ENCODE measurements around the gene NFYB.
"Not testable (repeated sequence)": the region's sequence is repeated elsewhere in the genome, so short reads cannot be mapped to it uniquely, and the experiment has no call there.

The NFYB gene

DNA sequence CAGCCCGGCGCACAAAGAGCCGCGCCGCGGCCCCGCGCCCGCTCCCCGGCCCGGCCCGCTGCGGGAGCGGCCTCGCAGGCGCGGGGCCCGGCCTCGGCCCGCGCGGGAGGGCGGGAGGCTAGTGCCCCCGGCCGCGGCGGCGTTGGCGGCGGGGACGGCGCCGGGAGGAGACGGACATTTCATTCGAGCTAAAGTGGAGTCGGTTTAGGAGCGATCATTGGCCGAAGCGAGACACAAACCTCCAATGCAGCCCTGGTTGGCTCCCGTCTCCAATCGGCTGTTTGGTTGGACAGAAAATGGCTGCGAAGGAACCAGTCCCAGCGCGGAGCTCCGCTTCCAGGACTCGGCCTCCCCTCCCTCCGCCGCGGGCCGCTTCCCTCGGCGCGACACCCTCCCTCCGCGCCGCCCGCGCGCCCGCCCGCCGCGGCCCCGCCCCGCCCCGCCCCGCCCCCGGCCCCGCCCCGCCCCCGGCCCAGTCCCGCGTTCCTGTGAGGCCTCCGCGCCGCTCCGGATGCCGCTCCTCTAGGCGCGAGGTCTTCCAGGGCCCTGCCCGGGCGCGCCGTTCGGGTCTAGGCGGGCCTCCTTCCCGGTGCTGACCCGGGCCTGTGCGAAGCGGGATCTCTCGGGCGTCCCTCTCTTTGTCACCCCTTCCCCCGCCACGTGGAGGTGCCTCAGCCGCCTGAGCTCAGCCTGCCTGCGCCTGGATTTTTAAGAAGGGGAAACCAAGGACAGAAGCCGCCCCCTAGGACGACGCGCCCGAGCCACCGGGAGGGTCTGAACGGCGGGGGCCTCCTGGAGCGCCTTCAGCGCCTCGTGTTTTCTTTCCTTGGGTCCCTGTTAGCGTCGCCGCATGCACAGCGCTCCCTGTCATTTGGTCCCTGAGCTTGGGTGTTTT lies at the start of gene NFYB:
Gene NFYB, minus strand, starts transcription at position 309 of the 895 bp plus-strand sequence. CDS start 2,757 bp downstream, outside the sequence.
- DNase-seq, result peak; percentile 86

- no peak for DNase-seq
These were observed 49.6 kb upstream of the NFYB start for GRCh38 chr12:104187446-104188155.

GRCh38 chr12:104183443-104183842 lies 45.4 kb upstream of the NFYB start:
- no peak for DNase-seq

DNA sequence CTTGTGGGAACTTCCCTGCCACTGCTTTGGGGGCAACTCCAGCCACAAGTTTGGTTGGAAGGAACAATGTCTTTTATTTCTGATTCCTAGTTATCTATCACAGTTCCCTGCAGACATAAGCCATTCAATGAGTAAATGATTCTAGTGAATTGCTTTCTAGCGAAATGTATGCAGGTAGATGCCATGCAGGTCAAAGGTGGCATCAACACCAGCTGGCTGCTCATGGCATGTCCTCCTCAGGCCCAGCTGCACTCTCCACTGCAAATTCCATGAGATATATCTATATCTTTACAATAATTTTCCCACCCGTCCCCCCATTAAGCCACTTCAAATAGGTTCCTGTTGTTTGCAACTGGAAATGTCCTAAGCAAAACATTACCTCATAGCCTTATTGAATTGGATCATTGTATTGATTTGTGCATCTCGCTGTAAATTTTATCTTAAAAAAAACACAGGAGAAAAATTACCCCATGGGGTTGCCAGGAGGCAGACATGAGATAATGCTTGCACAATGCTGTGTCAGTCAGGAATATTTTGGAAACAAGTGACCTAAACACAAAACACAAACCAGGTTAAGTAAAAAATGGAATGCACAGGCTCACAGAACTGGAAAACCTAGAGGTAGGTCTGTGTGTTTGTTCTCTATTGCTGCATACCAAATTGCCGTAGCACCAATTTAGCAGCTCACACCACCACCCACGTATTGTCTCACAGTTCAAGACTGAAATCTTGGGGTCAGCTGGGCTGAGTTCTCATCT lies 44.8 kb upstream of the NFYB start:
- DNase-seq, result no peak

DNA sequence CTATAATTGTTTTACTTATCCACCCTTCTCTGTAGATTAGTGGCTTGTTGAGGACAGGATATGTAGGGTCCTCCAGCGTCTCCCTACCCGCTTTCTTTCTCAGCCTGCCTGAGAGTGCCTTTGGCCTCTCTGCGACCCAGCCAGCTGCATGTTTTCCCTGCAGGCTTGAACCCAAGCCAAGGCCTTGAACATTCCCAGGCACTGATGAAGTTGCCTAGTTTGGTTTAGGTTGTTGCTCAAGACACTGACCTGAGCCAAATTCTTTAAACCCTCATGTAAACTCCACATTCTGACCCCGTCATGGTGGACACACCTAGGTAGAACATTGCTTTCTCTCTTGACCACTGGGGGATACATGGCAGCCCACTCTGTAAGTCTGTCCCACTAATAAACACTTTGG lies 44.1 kb upstream of the NFYB start:
- no peak for DNase-seq

DNA sequence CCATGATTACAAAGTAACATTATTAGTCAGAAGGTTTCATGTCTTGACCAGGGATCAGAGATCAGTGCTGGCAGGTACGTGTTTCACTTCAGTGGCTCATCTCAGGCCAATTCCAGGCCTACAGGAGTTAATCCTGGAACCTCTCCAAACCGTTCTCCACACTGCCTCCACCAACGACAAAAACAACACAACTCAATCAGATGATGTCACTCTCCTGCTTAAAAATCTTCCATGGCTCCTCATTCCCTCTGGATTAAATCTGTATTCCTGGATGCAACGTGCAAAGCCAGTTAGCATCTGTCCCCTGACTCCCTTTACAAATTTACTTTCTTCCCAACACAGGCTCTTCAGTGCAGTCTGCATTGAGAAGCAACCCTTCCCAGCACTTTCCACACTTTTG lies 43.3 kb upstream of the NFYB start:
- DNase-seq, result no peak

GRCh38 chr12:104180374-104180773 lies 42.4 kb upstream of the NFYB start:
- DNase-seq, result no peak

- DNase-seq, result no peak
These were observed 39.9 kb upstream of the NFYB start for GRCh38 chr12:104177663-104178501.

DNA sequence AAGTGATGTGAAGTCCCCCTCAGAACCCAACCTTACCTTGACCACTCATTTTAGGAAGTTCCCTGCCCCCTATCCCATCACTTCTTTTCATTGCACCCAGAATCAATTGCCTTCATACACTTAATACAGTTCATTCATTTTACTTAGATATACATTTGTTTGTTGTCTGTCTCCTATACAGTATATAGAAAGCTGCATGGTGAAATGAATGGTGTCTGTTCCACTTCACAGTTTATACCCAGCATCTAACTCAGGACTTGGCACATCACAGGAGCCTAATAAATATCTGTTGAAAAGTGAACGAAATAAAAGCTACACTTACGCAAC lies 39.3 kb upstream of the NFYB start:
- DNase-seq, result no peak

DNA sequence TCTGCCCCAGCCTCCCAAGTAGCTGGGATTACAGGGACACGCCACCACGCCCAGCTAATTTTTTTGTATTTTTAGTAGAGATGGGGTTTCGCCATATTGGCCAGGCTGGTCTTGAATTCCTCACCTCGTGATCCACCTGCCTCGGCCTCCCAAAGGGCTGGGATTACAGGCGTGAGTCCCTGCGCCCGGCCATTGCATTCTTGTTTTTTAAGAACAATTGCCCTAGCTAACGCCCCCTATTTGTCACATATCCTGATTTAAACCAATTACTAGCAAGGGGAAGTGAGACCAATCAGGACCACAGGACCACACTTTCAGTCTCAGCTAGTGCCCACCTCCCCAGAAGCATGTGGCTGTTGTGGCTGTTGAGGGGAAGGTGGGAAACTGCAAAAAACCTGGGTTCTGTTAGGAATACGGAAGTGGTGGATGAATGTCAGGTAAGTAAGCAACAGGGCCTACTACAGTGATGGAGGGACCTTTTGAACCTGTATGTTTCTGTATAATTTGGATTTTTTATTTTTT lies 37.8 kb upstream of the NFYB start:
- DNase-seq, result no peak

- DNase-seq, result not testable (repeated sequence)
These were observed 35.8 kb upstream of the NFYB start for GRCh38 chr12:104173804-104174203.

DNA sequence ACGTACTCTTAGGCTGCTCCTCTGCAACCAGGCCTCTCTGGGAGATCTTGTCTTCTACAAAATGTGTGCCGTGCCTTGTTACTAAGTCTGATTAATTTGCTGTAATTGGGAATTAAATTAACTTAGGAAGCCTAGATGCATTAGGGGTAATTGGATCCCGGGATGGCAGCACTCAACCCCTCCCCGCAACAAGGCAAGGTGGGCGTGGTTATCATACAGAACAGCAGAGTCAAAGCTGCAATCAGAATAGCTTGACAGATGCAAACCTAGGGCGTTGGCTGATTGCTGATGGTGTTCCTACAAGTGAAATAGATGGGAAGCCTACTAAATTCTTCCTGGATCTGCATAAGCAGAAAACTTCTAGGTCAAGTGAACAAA lies 34.5 kb upstream of the NFYB start:
- no peak for DNase-seq

DNA sequence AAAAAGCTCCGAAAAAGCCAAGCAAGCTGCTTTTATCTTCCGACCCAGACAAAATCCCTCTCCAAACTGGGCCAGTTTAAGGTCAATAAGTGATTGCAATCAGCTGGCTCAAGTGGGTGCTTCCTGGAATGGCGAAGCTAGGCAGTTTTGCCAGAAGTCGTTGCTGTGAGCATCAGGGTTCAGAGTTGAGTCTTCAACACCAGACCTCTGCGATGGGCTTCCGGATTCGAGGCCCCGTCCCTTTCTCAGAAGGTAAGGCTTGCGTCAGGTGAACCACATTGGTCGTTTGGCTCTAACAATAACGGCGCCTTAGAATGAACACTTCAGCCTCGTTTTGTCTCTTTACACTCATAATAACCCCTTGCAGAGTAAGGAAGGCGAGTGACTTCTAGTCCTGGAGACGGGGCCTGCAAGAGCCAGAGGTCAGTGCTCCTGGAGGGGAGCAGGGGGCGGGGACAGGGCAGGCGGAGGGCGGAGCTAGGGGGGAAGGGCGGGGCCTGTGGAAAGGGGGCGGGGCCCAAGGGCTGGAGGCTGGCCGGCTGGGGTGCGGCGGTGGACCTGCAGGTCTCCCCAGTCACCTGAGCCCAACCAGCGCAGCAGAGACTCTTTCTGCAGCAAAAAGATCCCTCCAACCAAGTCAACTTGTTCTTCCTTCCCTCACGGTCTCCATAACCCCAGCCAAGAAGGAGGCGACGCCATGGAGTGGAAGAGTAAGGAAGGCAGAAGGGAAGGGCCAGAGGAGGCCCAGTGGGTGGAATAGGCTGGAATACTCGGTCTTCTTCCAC lies 34.0 kb upstream of the NFYB start:
- no peak for DNase-seq

- no peak for DNase-seq
These were observed 30.6 kb upstream of the NFYB start for GRCh38 chr12:104168596-104168995.

DNA sequence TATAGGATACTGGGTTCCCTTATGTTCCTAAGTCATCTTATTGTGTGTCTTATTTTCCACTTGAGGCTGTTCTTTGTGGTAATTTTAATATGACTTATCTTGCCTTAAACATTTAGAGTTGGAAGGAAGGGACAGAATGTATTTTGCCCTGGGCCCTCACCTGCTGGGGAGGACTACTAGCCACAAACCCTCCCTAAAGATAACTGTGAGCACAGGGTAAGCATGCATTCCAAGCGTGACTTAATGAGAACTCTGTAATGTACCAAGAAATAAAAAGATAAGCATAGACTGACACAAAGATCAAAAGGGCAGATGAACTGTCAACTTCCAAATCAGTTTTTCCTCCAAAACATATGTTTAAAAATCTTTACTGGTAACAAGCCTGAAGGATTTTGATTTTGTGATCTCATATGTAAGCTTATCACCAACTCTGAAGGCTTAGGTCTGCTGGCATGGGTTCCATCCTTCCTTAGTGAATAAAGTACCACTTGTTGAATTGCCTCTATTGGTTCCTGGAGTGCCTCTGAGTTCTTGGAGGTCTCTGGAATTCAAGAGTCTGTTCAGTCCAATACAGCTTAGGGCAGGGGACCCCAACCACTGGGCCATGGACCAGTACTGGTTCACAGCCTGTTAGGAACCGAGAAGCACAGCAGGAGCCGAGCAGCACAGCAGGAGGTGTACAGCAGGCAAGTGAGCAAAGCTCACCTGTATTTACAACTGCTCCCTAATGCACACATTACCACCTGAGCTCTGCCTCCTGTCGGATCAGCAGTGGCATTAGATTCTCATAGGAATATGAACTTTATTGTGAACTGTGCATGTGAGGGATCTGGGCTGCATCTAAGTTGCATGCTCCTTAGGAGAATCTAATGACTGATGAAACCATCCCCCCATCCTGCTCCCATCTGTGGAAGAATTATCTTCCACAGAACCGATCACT lies 29.8 kb upstream of the NFYB start:
- no peak for DNase-seq

DNA sequence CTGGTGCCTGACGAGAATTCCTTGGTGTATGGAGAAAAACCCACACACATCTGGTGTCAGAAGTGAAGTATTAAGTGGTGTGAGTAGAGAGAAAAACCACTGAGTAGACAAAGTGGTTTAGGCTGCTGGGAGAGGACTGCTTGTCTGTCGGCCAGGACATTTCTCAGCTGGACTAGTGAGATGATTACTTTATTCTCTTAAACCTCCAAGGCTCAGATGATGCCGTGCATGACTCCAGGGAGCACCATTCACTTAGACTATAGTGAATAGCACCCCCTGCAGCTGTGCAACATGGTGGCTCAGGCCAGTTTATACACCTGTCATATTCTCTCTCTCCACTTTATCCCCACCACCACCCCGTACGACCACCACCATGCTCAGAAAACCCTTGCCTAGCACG lies 28.5 kb upstream of the NFYB start:
- no peak for DNase-seq

DNA sequence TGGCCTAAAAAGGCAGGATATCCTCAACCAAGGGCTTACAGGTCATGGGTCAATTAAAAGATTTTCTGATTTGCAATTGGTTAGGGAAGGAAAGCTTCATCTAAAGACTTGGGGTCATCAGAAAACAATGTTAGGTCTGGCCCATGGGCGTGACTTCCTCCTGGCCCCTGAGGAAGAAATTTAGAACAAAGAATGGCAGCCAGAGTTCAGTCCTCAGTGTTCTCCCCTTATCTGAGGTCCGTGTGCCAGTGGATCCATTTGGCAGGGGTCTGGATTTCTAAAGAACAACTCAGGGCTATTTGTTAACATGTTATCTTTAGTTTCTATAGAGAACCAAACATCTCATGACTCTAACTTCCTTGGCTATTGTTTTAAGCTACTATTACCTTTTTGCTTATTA lies 27.8 kb upstream of the NFYB start:
- DNase-seq, result no peak

DNA sequence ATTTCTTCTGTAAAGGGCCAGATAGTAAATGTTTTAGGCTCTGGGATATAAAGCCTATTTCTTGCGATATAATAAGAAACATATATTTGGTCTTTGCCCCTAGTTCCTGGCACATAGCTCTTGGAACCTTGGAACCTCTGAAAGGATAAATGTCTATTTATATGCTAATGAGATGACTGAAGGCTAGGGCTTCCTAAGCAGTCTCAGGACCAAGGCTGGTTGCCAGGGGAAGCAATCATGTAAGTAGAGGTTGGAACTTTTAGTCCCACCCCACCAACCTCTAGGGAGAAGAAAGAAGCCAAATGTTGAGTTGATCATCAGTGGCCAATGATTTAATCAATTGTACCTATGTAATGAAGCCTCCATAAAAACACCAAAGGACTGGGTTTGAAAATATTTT lies 26.6 kb upstream of the NFYB start:
- no peak for DNase-seq

- DNase-seq, result no peak
These were observed 25.6 kb upstream of the NFYB start for GRCh38 chr12:104163631-104164030.

GRCh38 chr12:104163028-104163427 lies 25.0 kb upstream of the NFYB start:
- not testable (repeated sequence) for DNase-seq

Measured in NCI-H1436 treated with DMSO at 0.1 percent for 48 hours (cell line).